ENCODE data around the gene TMEM219.

DNA sequence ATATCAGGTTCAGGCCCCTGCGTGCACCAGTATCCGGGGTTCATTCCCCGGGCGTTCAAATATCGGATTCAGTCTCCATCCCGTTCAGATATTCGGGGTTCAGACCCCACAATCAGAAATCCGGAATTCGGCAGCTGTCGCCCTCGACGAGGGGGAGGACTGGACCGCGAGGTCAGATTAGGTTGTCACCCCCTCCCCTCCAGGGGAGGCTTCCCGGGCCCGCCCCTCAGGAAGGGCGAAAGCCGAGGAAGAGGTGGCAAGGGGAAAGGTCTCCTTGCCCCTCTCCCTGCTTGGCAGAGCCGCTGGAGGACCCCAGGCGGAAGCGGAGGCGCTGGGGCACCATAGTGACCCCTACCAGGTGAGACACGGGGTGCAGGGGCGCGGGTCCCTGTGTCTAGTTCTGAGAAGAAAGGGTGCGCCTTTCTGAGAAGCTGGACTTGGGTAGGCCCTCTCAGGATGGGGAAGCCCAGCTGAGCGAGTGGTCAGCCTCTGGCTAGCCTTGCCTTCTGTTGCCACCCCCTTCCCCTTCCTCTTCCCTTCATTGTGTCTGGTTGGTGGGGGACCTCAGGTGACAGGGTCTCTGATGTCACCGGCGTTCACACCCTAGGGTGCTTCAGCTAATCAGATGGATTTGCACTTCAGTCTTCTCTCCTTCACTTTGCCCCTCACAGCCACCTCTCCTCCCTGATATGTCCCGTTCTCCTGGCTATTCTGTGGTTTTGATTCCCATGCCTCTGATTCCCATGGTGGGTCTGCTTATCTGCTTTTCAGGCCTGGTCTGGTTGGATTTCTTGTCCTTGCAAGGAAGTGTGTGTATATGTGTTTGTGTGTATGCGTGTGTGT is 12.6 kb downstream of the TMEM219 start:
- no peak for TF ChIP-seq POLR2A (IDR thresholded peaks at IDR 0.05)
- TF ChIP-seq POLR2AphosphoS5 (IDR thresholded peaks at IDR 0.05): peak in 1 of 3 donors; percentile 16

Measured in transverse colon (tissue), 3 donors.